Measurements from ENCODE around the gene HOOK2. TPM values are rescaled to one million over a fixed set of nuclear protein-coding genes. Genes with fewer than 3 reads are reported as not detected.
"Not testable (repeated sequence)": the region's sequence is repeated elsewhere in the genome, so short reads cannot be mapped to it uniquely, and the experiment has no call there.

Gene HOOK2, protein sequence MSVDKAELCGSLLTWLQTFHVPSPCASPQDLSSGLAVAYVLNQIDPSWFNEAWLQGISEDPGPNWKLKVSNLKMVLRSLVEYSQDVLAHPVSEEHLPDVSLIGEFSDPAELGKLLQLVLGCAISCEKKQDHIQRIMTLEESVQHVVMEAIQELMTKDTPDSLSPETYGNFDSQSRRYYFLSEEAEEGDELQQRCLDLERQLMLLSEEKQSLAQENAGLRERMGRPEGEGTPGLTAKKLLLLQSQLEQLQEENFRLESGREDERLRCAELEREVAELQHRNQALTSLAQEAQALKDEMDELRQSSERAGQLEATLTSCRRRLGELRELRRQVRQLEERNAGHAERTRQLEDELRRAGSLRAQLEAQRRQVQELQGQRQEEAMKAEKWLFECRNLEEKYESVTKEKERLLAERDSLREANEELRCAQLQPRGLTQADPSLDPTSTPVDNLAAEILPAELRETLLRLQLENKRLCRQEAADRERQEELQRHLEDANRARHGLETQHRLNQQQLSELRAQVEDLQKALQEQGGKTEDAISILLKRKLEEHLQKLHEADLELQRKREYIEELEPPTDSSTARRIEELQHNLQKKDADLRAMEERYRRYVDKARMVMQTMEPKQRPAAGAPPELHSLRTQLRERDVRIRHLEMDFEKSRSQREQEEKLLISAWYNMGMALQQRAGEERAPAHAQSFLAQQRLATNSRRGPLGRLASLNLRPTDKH
- 10 to 100 TPM; 11.4 to 12.2 TPM for total RNA-seq

DNA sequence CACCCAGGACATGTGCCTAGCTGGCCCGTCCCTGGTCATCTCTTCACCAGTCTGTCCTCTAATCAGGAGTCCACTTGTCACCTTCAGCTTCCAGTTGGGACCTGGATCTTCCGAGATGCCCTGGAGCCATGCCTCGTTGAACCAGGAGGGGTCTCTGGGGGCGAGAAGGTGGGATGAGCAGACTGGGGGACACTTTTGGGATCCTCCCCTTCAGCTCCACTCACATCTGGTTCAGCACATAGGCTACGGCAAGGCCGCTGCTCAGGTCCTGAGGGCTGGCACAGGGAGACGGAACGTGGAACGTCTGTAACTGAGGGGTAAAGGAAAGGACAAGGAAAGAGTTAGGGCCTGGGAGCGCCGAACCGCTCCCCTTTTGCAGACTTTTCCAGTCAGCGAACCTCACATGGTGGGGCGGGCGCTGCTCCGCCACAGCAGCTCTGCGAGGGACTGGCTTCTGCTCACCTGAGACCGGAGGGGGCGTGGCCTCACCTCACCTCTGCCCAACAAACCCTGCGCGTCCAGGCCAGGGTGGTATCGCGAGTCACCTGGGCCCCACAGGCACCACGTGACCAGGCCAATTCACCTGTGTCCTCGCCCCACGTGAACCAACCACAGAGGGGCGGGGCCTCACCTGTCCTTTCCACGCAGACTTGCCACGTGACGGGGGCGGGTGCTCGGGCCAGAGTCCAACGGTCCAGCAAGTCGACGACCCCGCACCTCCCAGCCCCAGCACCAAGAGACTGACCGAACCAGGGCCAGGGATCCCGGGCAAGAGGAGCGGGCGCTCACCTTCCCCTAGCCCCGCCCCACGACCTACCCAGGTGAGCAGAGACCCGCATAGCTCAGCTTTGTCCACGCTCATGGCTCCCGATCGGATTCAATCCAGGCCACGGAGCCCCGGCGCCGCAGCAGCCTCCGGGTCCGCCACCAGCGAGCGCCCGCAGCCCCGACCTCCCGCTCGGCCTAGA lies at the start of gene HOOK2:
Gene HOOK2, minus strand, starts transcription at position 965 of the 968 bp plus-strand sequence. Its CDS starts 103 bp downstream, at position 862.
- peaks cover 0 to 51% of the 10 kb centered on the region in 2 donors for H3K4me1 ChIP-seq

GRCh38 chr19:12821761-12822160 lies 46.4 kb upstream of the HOOK2 start:
- no peaks in the 10 kb centered on the region for H3K9me3 ChIP-seq
- no peak overlapping the region for H3K4me3 ChIP-seq
- peaks cover 0 to 3% of the 10 kb centered on the region in 2 donors for H3K4me1 ChIP-seq
- no peak for DNase-seq (ENCODE audit: low spot score)
- TF ChIP-seq, protein P1, sequence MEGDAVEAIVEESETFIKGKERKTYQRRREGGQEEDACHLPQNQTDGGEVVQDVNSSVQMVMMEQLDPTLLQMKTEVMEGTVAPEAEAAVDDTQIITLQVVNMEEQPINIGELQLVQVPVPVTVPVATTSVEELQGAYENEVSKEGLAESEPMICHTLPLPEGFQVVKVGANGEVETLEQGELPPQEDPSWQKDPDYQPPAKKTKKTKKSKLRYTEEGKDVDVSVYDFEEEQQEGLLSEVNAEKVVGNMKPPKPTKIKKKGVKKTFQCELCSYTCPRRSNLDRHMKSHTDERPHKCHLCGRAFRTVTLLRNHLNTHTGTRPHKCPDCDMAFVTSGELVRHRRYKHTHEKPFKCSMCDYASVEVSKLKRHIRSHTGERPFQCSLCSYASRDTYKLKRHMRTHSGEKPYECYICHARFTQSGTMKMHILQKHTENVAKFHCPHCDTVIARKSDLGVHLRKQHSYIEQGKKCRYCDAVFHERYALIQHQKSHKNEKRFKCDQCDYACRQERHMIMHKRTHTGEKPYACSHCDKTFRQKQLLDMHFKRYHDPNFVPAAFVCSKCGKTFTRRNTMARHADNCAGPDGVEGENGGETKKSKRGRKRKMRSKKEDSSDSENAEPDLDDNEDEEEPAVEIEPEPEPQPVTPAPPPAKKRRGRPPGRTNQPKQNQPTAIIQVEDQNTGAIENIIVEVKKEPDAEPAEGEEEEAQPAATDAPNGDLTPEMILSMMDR (IDR thresholded peaks at IDR 0.05) = no peak
- peaks cover 0 to 14% of the 10 kb centered on the region in 2 donors for H3K27me3 ChIP-seq
- H3K27ac ChIP-seq = no peak overlapping the region
- no peaks in the 10 kb centered on the region for H3K36me3 ChIP-seq

More for the DNA sequence above, at the start of gene HOOK2:
- DNase-seq (ENCODE audit: low spot score) = no peak
- peak within 1 kb of the TSS; percentile 49 to 70 for H3K4me3 ChIP-seq
- peak within 1 kb of the TSS; percentile 72 to 87 for H3K27ac ChIP-seq
- no peaks in the 10 kb centered on the region for H3K36me3 ChIP-seq
- H3K27me3 ChIP-seq = no peaks in the 10 kb centered on the region
- TF ChIP-seq, protein P1 (IDR thresholded peaks at IDR 0.05) = no peak
- no peaks in the 10 kb centered on the region for H3K9me3 ChIP-seq

- H3K9me3 ChIP-seq; H3K4me1 ChIP-seq; H3K27ac ChIP-seq; H3K4me3 ChIP-seq; H3K36me3 ChIP-seq; H3K27me3 ChIP-seq; DNase-seq (ENCODE audit: low spot score): not testable (repeated sequence)
These were observed 42.5 kb upstream of the HOOK2 start for GRCh38 chr19:12817810-12818209.

DNA sequence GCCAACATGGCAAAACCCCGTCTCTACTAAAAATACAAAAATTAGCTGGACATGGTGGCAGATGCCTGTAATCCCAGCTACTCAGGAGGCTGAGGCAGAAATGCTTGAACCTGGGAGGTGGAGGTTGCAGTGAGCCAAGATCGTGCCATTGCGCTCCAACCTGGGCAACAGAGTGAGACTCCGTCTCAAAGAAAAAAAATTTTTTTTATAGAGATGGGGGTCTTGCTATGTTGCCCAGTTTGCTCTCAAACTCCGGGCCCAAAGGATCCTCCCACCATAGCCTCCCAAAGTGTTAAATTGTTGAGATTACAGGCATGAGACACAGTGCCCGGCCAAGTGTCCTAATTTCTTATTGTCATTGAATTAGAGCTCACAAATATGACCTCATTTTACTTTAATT lies 41.8 kb upstream of the HOOK2 start:
- not testable (repeated sequence) for H3K27ac ChIP-seq; H3K4me1 ChIP-seq; H3K4me3 ChIP-seq; DNase-seq (ENCODE audit: low spot score); H3K36me3 ChIP-seq; H3K9me3 ChIP-seq; H3K27me3 ChIP-seq

DNA sequence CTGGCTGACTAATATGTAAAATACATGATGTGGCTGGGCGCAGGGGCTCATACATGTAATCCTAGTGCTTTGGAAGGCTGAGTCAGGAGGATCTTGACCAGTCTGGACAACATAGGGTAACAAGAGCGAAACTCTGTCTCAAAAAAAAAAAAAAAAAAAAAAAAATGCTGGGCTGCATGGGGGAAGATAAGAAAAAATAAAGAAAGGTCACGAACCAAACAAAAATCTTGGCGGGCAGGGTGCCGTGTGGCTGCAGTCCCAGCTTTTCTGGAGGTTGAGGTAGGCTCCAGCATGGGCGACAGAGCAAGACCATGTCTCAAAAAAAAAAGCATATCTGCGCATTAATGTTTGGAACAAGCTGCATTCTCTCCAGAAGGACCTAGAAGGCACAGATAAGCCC lies 39.7 kb upstream of the HOOK2 start:
- no peaks in the 10 kb centered on the region for H3K27me3 ChIP-seq
- H3K4me1 ChIP-seq = no peaks in the 10 kb centered on the region
- no peaks in the 10 kb centered on the region for H3K36me3 ChIP-seq
- DNase-seq (ENCODE audit: low spot score) = no peak
- no peak overlapping the region for H3K27ac ChIP-seq
- no peak overlapping the region for H3K4me3 ChIP-seq
- TF ChIP-seq, protein P1 (IDR thresholded peaks at IDR 0.05) = no peak
- H3K9me3 ChIP-seq = no peaks in the 10 kb centered on the region

DNA sequence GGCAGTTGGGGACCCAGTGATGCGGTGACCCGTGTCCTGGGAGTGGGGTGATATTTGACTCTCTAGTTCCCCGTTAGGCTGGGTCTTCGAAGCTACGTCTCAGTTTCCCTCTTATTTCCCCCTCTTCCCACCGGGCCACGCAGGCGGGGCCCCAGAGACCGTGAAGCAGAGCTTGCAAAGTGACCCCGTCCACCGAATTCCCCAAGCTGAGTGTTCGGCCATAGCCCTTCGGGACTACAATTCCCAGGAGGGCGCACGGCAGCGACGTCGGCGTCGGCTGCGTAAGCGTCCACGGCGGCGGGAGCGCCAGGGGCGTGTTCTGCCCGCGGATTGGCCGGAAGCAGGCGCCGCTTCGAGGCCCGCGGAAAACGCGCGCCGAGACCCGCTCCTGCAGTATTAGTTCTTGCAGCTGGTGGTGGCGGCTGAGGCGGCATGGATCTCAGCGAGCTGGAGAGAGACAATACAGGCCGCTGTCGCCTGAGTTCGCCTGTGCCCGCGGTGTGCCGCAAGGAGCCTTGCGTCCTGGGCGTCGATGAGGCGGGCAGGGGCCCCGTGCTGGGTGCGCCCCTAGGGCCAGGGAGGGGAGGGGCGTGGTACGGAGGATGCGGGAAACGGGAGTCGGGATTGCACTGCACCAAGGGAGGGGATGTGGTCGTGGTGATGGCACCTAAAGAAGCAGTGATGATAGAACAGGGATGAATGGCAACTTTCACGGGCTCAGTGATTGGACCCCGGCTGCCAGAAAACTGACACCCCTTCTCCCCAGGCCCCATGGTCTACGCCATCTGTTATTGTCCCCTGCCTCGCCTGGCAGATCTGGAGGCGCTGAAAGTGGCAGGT lies 31.1 kb upstream of the HOOK2 start, which contains the start of gene RNASEH2A:
Gene RNASEH2A, plus strand, starts transcription at position 343 of the 840 bp plus-strand sequence. Its CDS starts 90 bp downstream, at position 433.
- H3K27me3 ChIP-seq = no peaks in the 10 kb centered on the region
- no peaks in the 10 kb centered on the region for H3K36me3 ChIP-seq
- peak; percentile 88 for DNase-seq (ENCODE audit: low spot score)
- peak within 1 kb of the TSS; percentile 48 to 59 for H3K4me3 ChIP-seq
- peak within 1 kb of the TSS; percentile 49 to 54 for H3K27ac ChIP-seq
- H3K4me1 ChIP-seq = peaks cover 0 to 21% of the 10 kb centered on the region in 2 donors
- TF ChIP-seq, protein P1 (IDR thresholded peaks at IDR 0.05) = peak in 1 of 2 donors; percentile 31
- no peaks in the 10 kb centered on the region for H3K9me3 ChIP-seq

Data from right atrium auricular region (tissue), 2 donors.